HEK293 (cell line): ENCODE results near the gene TMED6.

ENCODE experiments used
- BCL11A ChIP-seq: fragments of 450-650 bp; formaldehyde crosslinking; IDR thresholded peaks from 2 replicates; pipeline ENCODE4 v1.5.1; 2016; ENCODE audit warnings: low read depth, missing biosample characterization, missing genetic modification characterization
- EGR2 ChIP-seq: fragments of 450-650 bp; formaldehyde crosslinking; IDR thresholded peaks from 2 replicates; pipeline ENCODE4 v1.5.1; 2016; ENCODE audit warnings: low read depth, missing biosample characterization, missing genetic modification characterization
- ZIC2 ChIP-seq: fragments of 450-650 bp; formaldehyde crosslinking; IDR thresholded peaks from 2 replicates; pipeline ENCODE4 v1.5.1; 2016; ENCODE audit warnings: missing biosample characterization, missing genetic modification characterization
- ZNF629 ChIP-seq: fragments of 450-650 bp; formaldehyde crosslinking; IDR thresholded peaks from 2 replicates; pipeline ENCODE4 v1.5.1; 2017; ENCODE audit warnings: missing biosample characterization, missing genetic modification characterization
- ZNF747 ChIP-seq: fragments of 450-650 bp; formaldehyde crosslinking; IDR thresholded peaks from 2 replicates; pipeline ENCODE4 v1.5.1; 2016; ENCODE audit warnings: missing biosample characterization, missing genetic modification characterization
- TF ChIP-seq, protein P1 (sequence below): fragments of 450-650 bp; formaldehyde crosslinking; IDR thresholded peaks from 2 replicates; pipeline ENCODE4 v1.5.1; 2016; ENCODE audit warnings: missing biosample characterization, missing genetic modification characterization
- TF ChIP-seq, protein P2 (sequence below): fragments of 450-650 bp; formaldehyde crosslinking; IDR thresholded peaks from 2 replicates; pipeline ENCODE4 v1.5.1; 2016; ENCODE audit warnings: missing biosample characterization, missing genetic modification characterization
- TF ChIP-seq, protein P3 (sequence below): fragments of 450-650 bp; formaldehyde crosslinking; IDR thresholded peaks from 2 replicates; pipeline ENCODE4 v1.5.1; 2016; ENCODE audit warnings: missing biosample characterization, missing genetic modification characterization
- TF ChIP-seq, protein P4 (sequence below): fragments of 450-650 bp; formaldehyde crosslinking; IDR thresholded peaks from 2 replicates; pipeline ENCODE4 v1.5.1; 2016; ENCODE audit warnings: missing biosample characterization, missing genetic modification characterization

DNA sequence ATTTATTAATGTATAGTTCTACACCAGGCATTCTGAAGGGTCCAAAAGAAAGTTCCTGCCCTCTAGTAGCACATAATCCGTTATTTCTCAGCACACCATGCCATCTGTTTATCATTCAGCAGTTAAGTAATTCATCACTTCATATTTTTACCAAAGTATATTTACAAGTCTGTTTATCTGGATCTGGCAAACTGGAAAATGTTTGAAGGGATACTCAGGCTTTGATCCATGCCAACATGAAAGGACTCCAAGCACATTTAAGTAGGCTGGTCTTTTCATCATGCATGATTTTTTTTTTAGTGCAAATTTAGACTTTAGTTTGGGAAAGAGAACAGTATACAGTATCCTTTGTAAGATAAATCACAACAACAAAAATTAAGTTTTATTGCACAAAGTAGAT, 44.5 kb downstream of the TMED6 start:
- TF ChIP-seq BCL11A (tag by site-specific recombination) (no peak), ZNF747 (tag by site-specific recombination) (no peak), ZIC2 (no peak), EGR2 (tag by site-specific recombination) (no peak), ZNF629 (tag by site-specific recombination) (no peak)
- TF ChIP-seq, protein P1, sequence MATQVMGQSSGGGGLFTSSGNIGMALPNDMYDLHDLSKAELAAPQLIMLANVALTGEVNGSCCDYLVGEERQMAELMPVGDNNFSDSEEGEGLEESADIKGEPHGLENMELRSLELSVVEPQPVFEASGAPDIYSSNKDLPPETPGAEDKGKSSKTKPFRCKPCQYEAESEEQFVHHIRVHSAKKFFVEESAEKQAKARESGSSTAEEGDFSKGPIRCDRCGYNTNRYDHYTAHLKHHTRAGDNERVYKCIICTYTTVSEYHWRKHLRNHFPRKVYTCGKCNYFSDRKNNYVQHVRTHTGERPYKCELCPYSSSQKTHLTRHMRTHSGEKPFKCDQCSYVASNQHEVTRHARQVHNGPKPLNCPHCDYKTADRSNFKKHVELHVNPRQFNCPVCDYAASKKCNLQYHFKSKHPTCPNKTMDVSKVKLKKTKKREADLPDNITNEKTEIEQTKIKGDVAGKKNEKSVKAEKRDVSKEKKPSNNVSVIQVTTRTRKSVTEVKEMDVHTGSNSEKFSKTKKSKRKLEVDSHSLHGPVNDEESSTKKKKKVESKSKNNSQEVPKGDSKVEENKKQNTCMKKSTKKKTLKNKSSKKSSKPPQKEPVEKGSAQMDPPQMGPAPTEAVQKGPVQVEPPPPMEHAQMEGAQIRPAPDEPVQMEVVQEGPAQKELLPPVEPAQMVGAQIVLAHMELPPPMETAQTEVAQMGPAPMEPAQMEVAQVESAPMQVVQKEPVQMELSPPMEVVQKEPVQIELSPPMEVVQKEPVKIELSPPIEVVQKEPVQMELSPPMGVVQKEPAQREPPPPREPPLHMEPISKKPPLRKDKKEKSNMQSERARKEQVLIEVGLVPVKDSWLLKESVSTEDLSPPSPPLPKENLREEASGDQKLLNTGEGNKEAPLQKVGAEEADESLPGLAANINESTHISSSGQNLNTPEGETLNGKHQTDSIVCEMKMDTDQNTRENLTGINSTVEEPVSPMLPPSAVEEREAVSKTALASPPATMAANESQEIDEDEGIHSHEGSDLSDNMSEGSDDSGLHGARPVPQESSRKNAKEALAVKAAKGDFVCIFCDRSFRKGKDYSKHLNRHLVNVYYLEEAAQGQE (tag by site-specific recombination), result no peak
- TF ChIP-seq, protein P2, sequence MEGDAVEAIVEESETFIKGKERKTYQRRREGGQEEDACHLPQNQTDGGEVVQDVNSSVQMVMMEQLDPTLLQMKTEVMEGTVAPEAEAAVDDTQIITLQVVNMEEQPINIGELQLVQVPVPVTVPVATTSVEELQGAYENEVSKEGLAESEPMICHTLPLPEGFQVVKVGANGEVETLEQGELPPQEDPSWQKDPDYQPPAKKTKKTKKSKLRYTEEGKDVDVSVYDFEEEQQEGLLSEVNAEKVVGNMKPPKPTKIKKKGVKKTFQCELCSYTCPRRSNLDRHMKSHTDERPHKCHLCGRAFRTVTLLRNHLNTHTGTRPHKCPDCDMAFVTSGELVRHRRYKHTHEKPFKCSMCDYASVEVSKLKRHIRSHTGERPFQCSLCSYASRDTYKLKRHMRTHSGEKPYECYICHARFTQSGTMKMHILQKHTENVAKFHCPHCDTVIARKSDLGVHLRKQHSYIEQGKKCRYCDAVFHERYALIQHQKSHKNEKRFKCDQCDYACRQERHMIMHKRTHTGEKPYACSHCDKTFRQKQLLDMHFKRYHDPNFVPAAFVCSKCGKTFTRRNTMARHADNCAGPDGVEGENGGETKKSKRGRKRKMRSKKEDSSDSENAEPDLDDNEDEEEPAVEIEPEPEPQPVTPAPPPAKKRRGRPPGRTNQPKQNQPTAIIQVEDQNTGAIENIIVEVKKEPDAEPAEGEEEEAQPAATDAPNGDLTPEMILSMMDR (tag by site-specific recombination), result no peak
- TF ChIP-seq, protein P3, sequence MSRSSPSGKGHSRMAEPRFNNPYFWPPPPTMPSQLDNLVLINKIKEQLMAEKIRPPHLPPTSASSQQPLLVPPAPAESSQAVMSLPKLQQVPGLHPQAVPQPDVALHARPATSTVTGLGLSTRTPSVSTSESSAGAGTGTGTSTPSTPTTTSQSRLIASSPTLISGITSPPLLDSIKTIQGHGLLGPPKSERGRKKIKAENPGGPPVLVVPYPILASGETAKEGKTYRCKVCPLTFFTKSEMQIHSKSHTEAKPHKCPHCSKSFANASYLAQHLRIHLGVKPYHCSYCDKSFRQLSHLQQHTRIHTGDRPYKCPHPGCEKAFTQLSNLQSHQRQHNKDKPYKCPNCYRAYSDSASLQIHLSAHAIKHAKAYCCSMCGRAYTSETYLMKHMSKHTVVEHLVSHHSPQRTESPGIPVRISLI, result no peak
- TF ChIP-seq, protein P4, sequence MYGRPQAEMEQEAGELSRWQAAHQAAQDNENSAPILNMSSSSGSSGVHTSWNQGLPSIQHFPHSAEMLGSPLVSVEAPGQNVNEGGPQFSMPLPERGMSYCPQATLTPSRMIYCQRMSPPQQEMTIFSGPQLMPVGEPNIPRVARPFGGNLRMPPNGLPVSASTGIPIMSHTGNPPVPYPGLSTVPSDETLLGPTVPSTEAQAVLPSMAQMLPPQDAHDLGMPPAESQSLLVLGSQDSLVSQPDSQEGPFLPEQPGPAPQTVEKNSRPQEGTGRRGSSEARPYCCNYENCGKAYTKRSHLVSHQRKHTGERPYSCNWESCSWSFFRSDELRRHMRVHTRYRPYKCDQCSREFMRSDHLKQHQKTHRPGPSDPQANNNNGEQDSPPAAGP (tag by site-specific recombination), result no peak
